Activated CD4-positive, alpha-beta T cell treated with anti-CD3 and anti-CD28 coated beads for 4 hours (primary cell): Measurements from ENCODE around the gene MNAT1.
"Not testable (repeated sequence)": the region's sequence is repeated elsewhere in the genome, so short reads cannot be mapped to it uniquely, and the experiment has no call there.

Source experiments
- DNase-seq, 2 donors: peaks; one replicate each; pipeline ENCODE4 v3.0.0-alpha.2; 2020

The MNAT1 gene

GRCh38 chr14:60734465-60735242 is at the start of gene MNAT1:
Gene MNAT1, plus strand, starts transcription at chr14:60734761. Its CDS starts 102 bp downstream, at chr14:60734863.
- DNase-seq, result peak; percentile 71

GRCh38 chr14:60686865-60687264 is 47.7 kb upstream of the MNAT1 start:
- no peak for DNase-seq

DNA sequence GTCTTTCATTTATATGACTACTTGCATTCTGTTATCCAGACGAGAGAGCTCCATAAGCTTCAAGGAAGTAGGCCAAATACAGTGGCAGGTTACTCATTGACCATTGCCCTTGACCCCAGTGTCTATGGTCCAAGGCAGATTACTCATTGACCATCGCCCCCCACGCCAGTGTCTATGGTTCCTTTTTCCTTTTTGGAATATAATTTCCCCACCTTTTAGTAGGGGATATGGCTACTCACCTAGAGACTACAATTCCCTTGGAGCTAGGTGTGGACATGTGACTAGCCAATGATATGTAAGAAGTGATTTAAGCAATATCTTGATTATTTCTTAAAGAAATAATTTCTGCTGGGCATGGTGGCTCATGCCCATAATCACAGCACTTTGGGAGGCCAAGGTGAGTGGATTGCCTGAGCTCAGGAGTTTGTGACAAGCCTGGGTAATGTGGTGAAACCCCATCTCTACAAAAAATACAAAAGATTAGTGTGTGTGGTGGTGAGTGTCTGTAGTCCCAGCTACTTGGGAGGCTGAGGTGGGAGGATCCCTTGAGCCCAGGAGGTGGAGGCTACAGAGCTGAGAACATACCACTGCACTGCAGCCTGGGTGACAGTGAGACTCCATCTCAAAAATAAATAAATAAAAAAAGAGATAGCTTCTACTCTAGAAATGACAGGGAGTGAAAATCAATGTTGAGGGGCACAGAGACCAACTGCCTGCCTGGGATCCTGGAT is 43.0 kb upstream of the MNAT1 start:
- no peak for DNase-seq

DNA sequence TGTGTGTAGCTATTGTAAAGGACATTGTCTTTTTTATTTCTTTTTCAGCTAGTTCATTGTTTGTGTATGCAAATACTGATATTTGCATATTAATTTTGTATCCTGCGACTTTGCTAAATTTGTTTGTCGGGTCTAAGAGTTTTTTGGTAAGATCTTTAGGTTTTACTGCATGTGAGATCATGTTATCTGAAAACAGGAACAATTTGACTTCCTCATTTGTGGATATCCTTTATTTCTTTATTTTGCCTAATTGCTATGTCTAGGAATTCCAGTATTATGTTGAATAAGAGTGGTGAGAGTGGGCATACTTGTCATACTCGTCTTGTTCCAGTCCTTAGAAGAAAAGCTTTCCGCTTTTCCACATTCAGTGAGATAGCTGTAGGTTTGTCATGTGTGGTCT is 39.2 kb upstream of the MNAT1 start:
- no peak for DNase-seq

DNA sequence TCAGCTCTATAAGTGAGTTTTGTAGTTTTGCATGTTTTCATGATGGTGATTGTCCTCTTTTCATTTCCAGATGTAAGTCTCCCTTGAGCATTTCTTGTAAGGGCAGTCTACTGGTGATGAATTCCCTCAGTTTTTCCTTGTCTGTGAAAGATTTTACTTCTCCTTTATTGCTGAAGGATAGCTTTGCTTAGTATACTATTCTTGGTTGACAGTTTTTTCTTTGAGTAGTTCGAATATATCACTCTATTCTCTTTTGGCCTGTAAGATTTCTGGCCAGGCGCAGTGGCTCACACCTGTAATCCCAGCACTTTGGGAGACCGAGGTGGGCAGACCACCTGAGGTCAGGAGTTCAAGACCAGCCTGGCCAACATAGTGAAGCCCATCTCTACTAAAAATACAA is 34.0 kb upstream of the MNAT1 start:
- no peak for DNase-seq

DNA sequence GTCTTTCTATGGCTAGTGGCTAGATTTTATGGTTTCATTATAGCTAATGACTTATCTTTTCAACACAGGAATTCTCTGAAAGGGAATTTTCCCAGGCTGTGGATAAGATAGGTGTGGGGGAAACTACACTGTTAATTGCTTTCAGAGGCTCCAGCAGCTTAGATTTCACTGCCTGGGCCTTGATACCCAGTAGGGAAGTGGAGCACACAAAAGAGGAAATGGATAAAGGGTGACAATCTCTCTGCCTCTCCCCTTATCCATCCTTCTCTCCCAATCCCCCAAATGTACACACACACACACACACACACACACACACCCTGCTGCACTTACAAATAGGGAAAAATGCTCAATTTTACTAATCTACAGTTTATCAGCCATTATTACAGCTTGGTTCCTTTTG is 29.5 kb upstream of the MNAT1 start:
- no peak for DNase-seq

DNA sequence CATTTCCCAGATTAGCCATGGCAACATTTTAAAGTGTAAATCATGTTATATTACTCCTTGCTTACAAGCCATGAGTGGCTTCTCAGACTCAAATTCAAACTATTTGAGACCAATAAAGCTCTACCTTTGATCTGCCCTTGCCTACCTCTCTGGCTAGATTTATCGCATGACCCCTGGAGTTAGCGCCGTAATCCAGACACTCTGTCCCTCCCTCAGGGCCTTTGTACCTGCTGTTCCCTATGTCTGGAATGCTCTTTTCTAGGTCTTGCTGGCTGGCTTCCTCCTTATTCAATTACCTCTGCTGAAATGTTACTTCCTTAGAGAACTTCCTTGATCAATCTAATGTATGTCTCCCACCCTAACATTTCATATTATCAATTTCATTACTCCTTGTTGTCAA is 26.7 kb upstream of the MNAT1 start:
- no peak for DNase-seq

GRCh38 chr14:60710494-60710893 is 24.1 kb upstream of the MNAT1 start:
- DNase-seq, result no peak

GRCh38 chr14:60713513-60713912 is 21.0 kb upstream of the MNAT1 start:
- no peak for DNase-seq

DNA sequence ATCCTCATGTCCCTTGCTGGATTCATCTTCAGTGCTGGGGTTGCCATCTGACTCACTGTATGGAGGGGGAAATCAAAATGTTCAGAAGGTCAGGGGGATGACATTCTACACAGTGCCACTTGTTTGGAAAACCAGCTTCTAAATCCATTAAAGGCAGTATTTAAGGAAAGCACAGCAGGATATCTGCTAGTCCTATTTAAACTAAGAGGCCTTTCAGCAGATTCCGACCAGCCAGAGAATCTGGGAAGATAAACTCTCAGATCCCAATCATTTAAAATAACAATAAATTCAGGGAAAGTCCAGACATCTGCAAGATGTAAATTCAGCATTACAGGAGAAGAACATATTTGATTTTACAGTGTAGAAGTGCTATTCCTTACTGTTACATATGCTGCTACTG is 14.2 kb upstream of the MNAT1 start:
- DNase-seq, result no peak

- no peak for DNase-seq
These were observed 13.6 kb upstream of the MNAT1 start for GRCh38 chr14:60720962-60721325.

DNA sequence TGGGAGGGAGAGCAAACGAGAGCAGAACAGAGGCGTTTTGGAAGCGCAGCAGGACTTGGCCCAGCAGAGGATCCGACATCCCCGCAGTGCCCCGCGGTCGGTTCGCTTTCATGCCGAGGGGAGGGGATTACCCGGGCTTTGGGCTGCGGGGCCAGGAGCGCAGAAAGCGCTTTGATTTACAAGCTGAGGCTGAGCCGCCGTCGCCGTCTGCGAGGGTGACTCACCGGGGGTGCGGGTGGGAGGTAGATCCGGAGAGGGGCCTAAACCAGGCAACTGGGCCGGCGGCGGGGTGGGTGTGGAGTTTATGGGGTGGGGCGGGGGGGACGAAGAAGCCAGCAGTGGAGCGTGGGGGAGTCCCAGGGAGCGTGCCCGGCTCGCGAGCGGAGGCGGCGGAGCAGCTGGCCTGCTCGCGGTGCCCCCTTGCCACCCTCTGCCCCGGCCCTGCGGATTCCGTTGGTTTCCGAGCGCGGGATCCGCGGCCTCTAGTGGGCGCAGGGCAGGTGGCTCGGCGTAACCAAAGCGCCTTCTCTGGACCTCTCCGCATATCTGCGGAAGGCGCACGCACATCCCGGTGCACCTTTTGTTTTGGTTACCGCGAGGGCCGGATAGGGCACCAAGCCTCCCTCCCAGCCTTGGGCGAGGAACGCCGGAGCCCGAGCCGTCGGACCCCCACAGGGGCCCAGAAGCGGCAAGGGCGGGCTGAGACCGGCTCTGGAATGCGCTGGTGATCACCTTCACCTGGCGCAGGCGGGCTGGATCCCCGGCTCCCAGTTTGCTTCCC is 13.0 kb upstream of the MNAT1 start:
- DNase-seq, result peak; percentile 73 to 76

- no peak for DNase-seq
These were observed 12.5 kb upstream of the MNAT1 start for GRCh38 chr14:60722107-60722356.

DNA sequence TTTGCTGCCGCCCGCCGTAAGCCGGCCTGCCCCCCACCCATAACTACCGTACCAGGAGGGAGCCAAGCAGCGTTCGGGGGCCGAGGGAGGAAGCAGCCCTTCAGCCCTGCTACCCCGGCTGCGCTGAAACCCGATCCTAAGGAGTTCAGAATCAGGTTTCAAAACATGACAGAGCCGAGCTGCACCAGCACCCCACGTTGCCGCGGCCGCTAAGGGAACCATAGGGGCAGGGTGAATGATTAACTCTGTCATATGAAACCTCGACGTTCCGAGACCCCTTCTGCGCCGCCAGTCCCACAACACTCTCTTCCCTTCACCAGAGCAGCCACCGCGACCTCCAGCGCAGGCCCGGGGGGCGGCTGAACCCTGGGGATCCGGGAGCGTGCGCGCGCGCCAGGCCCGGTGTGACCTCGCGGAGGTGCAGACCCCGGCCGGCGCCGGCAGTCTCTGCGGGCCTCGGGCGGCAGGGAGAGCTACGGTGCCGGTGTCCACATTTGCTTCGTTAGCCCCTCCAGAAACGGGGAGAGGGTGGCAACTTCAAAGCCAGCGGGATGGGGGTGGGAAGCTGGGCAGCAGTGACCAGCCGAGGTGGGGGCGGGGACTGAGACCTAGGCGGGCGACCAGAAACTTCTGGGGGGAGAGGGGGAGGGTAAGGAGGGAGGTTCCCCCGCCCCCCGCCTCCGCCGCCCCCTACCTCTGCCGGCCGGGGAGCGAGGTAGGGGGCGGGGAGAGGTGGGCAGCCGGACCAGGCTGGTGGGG is 12.0 kb upstream of the MNAT1 start:
- DNase-seq, result peak; percentile 5 to 16

DNA sequence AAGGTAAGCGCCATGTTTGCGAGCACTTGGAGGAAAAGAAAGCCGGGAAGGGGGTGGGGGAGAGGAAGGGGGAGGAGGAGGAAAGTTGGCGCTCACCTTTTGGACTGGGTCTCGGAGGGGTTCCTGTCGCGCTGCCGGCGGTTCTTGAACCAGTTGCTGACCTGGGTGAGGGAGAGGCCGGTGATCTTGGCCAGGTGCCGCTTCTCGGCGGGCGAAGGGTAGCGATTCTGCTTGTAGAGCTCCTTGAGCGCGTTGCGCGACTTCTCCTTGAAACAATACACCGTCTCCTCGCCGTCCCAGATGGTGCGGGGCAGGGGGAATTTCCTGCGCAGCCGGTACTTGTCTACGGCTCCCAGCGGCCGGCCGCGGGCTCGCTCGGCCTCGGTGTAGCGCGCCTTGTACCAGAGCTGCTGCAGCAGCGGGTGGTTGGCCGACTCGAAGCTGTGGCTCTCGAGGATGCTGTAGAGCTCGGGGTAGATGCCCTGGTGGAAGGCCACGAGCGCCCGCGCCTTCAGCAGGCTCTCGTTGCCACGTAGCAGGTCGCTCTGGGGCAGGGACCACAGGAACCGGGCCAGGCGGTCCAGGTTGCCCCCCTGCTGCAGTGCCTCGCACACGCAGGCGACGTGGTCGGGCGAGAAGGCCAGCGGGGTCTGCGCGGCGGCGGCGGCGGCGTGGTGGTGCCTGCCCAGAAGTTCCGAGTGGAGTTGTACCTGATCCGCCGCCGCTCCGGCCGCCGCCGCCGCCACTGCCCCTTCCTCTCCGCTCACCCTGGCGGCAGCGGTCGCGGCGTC is 11.2 kb upstream of the MNAT1 start:
- DNase-seq, result peak; percentile 13 to 15

DNA sequence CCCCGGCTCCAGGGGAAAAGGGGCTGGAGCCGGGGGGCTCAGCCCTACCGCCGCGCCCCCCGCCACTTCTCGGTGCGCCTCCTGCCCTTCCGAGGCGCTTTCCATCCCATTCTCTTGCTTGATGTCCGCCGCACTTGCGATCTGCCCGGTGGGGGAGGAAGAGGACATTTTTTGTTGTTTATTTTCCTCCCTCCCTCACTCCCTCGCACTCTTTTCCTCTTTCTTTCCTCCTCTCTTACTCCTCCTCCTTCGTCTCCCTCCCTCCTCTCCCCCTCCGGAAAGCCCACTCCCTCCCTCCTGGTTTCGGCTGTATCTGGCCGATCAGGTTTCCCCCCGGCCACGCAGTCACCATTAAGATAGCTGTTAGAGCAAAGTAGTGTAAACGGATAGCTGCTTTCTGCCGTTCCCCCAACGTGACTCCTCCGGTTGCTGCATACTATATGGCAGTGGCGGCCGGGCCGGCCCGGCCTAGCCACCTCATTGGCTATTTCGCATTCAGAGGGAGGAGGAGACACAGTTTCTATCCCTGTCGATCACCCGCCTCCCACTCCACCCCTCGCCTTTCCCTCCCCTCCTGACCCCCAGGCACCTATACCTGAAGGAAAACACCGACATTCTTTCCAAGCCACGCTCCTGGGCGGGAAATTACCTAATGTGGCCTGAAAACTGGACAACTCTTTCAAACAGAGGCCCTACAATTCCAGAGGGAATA is 10.5 kb upstream of the MNAT1 start, which contains the start of gene SIX4:
Gene SIX4 (minus strand): TSS at position 445 of the 712 bp plus-strand sequence. CDS start 277 bp downstream, at position 168.
- DNase-seq, result no peak

GRCh38 chr14:60731291-60731690 is 3.3 kb upstream of the MNAT1 start:
- DNase-seq, result not testable (repeated sequence)

- DNase-seq, result no peak
These were observed 1.6 kb upstream of the MNAT1 start for GRCh38 chr14:60732840-60733483.

GRCh38 chr14:60735416-60735815 is 855 bp downstream of the MNAT1 start:
- no peak for DNase-seq

DNA sequence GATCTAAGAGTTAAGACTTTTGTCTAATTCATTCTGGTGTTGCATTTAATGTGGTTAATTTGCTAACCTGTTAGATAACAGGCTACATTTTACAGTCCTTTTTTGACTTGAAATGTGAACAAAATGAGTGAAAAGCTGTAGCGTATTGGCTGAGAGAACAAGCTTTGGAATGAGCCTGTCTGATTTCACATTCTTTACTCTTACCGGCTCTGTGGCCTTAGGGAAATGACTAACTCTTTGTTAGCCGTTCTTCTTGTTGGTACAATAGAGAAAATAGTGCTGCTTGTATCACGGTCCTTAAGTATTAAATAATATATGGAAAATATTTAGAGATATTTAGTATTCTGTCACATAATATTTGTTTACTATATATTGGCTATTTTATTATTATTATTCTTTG is 1.9 kb downstream of the MNAT1 start:
- no peak for DNase-seq
